Activated B cell treated with CpG ODN at 0.5 μM for 24 hours (primary cell): ENCODE measurements around the gene TSPAN12. TPM values are rescaled to one million over a fixed set of nuclear protein-coding genes. Genes with fewer than 3 reads are reported as not detected.

ENCODE experiments used
- ATAC-seq: fragments of 200-7000 bp; cut with Tn5 transposase; one replicate; pipeline ENCODE4 v1.10.0; 2021; ENCODE audit warnings: low read depth, mild to moderate bottlenecking, moderate library complexity
- CTCF ChIA-PET: fragments of 350-600 bp; sonication (Branson Sonifier 250); formaldehyde crosslinking; loops from one replicate; lab custom pipeline; 2021; ENCODE audit warnings: antibody characterized with exemption; lab: Charles Lee
- POLR2A ChIA-PET: fragments of 350-600 bp; sonication (Branson Sonifier 250); formaldehyde crosslinking; loops from one replicate; lab custom pipeline; 2021; ENCODE audit warnings: antibody characterized with exemption; lab: Charles Lee
- DNase-seq: peaks from one replicate; pipeline ENCODE4 v3.0.0; 2022
- H3K27ac Mint-ChIP-seq: one replicate; pipeline ENCODE4 v1.8.0; 2020; ENCODE audit warnings: mixed read lengths
- H3K27me3 Mint-ChIP-seq: one replicate; pipeline ENCODE4 v1.8.0; 2021; ENCODE audit warnings: mixed read lengths
- H3K36me3 Mint-ChIP-seq: one replicate; pipeline ENCODE4 v1.8.0; 2021; ENCODE audit warnings: low read depth, mixed read lengths
- H3K4me1 Mint-ChIP-seq: one replicate; pipeline ENCODE4 v1.8.0; 2021; ENCODE audit warnings: mixed read lengths
- H3K4me3 Mint-ChIP-seq: one replicate; pipeline ENCODE4 v1.8.0; 2020; ENCODE audit warnings: mild to moderate bottlenecking, mixed read lengths
- H3K9me3 Mint-ChIP-seq: one replicate; pipeline ENCODE4 v1.8.0; 2020; ENCODE audit warnings: mixed read lengths
- CTCF ChIP-seq: fragments of 200-600 bp; IDR thresholded peaks from one replicate; pipeline ENCODE4 v1.8.0; 2022; ENCODE audit warnings: antibody characterized with exemption, mild to moderate bottlenecking
- intact Hi-C: fragments of 100-400 bp; cut with micrococcal nuclease; formaldehyde crosslinking; loops from one replicate; pipeline ENCODE4 v1.15.1; 2024
- total RNA-seq: library from RNA; stranded (reverse); gene quantifications from 2 replicates; pipeline ENCODE4 v1.2.3, GENCODE V29; 2022

Gene TSPAN12
- total RNA-seq, 1 donor from 2014 or later = not detected

GRCh38 chr7:120842121-120842621 lies 15.8 kb downstream of the TSPAN12 start:
- CTCF ChIA-PET = no interaction called here
- Mint-ChIP-seq H3K4me1 (peaks cover 2% of the 10 kb centered on the region), H3K27me3 (no peaks in the 10 kb centered on the region), H3K9me3 (no peaks in the 10 kb centered on the region), H3K4me3 (no peak overlapping the region), H3K27ac (no peak overlapping the region), H3K36me3 (no peaks in the 10 kb centered on the region)
- TF ChIP-seq CTCF = no peak
- ATAC-seq (no peak), DNase-seq (no peak)
- POLR2A ChIA-PET = no interaction called here
- intact Hi-C loops = no loop called here

GRCh38 chr7:120841608-120842007 lies 16.3 kb downstream of the TSPAN12 start:
- Mint-ChIP-seq H3K4me3 (no peak overlapping the region), H3K9me3 (no peaks in the 10 kb centered on the region), H3K27ac (no peak overlapping the region), H3K36me3 (no peaks in the 10 kb centered on the region), H3K27me3 (no peaks in the 10 kb centered on the region), H3K4me1 (peaks cover 2% of the 10 kb centered on the region)
- intact Hi-C loops = no loop called here
- no peak for TF ChIP-seq CTCF
- ChIA-PET CTCF (no interaction called here), POLR2A (no interaction called here)
- no peak for ATAC-seq
- no peak for DNase-seq

GRCh38 chr7:120838281-120838682 lies 19.7 kb downstream of the TSPAN12 start:
- no peaks in the 10 kb centered on the region for H3K9me3 Mint-ChIP-seq
- no peak for TF ChIP-seq CTCF
- ChIA-PET CTCF (no interaction called here), POLR2A (no interaction called here)
- ATAC-seq = no peak
- no peak overlapping the region for H3K4me3 Mint-ChIP-seq
- intact Hi-C loops = no loop called here
- peaks cover 2% of the 10 kb centered on the region for H3K4me1 Mint-ChIP-seq
- peaks cover 1% of the 10 kb centered on the region for H3K27me3 Mint-ChIP-seq
- no peak for DNase-seq
- no peak overlapping the region for H3K27ac Mint-ChIP-seq
- H3K36me3 Mint-ChIP-seq = no peaks in the 10 kb centered on the region

- POLR2A ChIA-PET = no interaction called here
- no peak for ATAC-seq
- Mint-ChIP-seq H3K36me3 (no peaks in the 10 kb centered on the region), H3K4me3 (no peak overlapping the region), H3K27ac (no peak overlapping the region), H3K27me3 (peaks cover 1% of the 10 kb centered on the region), H3K9me3 (no peaks in the 10 kb centered on the region), H3K4me1 (peaks cover 2% of the 10 kb centered on the region)
- no peak for DNase-seq
- TF ChIP-seq CTCF = no peak
- CTCF ChIA-PET = no interaction called here
- intact Hi-C loops = no loop called here
These were observed 20.3 kb downstream of the TSPAN12 start for GRCh38 chr7:120837599-120837998.

- H3K9me3 Mint-ChIP-seq = no peaks in the 10 kb centered on the region
- ChIA-PET CTCF (no interaction called here), POLR2A (no interaction called here)
- no peak overlapping the region for H3K4me3 Mint-ChIP-seq
- TF ChIP-seq CTCF = no peak
- H3K4me1 Mint-ChIP-seq = peaks cover 2% of the 10 kb centered on the region
- H3K27ac Mint-ChIP-seq = no peak overlapping the region
- H3K27me3 Mint-ChIP-seq = peaks cover 1% of the 10 kb centered on the region
- H3K36me3 Mint-ChIP-seq = no peaks in the 10 kb centered on the region
- ATAC-seq (no peak), DNase-seq (no peak)
- intact Hi-C loops = no loop called here
These were observed 21.3 kb downstream of the TSPAN12 start for GRCh38 chr7:120836556-120837115.
